Parathyroid adenoma (tissue), 2 donors: ENCODE data around the gene GAS6.
A peak's percentile ranks its signal among the peaks of the same experiment; 100 is the strongest.

Experiments used
- H2AFZ ChIP-seq: fragments of 300-600 bp; sonication (generic); one replicate; pipeline ENCODE4 v1.7.0; 2017; ENCODE audit warnings: antibody characterized with exemption, mild to moderate bottlenecking
- H3K27ac ChIP-seq: fragments of 300-600 bp; sonication (generic); one replicate; pipeline ENCODE4 v1.7.0; 2017
- H3K27me3 ChIP-seq: fragments of 300-600 bp; sonication (generic); one replicate; pipeline ENCODE4 v1.7.0; 2017; ENCODE audit warnings: low read length; ENCODE audit not compliant: control insufficient read depth, insufficient read depth
- H3K36me3 ChIP-seq: fragments of 300-600 bp; sonication (generic); one replicate; pipeline ENCODE4 v1.7.0; 2017; ENCODE audit warnings: low read length; ENCODE audit not compliant: control insufficient read depth, insufficient read depth
- H3K4me1 ChIP-seq: fragments of 300-600 bp; sonication (generic); one replicate; pipeline ENCODE4 v1.7.0; 2017; ENCODE audit warnings: control low read depth
- H3K4me2 ChIP-seq: fragments of 300-600 bp; sonication (generic); one replicate; pipeline ENCODE4 v1.7.0; 2017; ENCODE audit warnings: low read length
- H3K4me3 ChIP-seq: fragments of 300-600 bp; sonication (generic); one replicate; pipeline ENCODE4 v1.7.0; 2017; ENCODE audit warnings: low read depth, low read length
- H3K79me2 ChIP-seq: fragments of 300-600 bp; sonication (generic); one replicate; pipeline ENCODE4 v1.7.0; 2017; ENCODE audit warnings: control low read depth
- H3K9ac ChIP-seq: fragments of 300-600 bp; sonication (generic); one replicate; pipeline ENCODE4 v1.7.0; 2017; ENCODE audit warnings: mild to moderate bottlenecking
- H3K9me3 ChIP-seq: fragments of 300-600 bp; sonication (generic); one replicate; pipeline ENCODE4 v1.7.0; 2017; ENCODE audit warnings: low read length; ENCODE audit not compliant: control insufficient read depth
- TF ChIP-seq, protein P1 (sequence below): fragments of 300-600 bp; sonication (generic); IDR thresholded peaks from one replicate; pipeline ENCODE4 v1.7.0; 2017; ENCODE audit warnings: antibody characterized with exemption, mild to moderate bottlenecking
- donor health status: primary hyperparathyroidism.

The GAS6 gene

DNA sequence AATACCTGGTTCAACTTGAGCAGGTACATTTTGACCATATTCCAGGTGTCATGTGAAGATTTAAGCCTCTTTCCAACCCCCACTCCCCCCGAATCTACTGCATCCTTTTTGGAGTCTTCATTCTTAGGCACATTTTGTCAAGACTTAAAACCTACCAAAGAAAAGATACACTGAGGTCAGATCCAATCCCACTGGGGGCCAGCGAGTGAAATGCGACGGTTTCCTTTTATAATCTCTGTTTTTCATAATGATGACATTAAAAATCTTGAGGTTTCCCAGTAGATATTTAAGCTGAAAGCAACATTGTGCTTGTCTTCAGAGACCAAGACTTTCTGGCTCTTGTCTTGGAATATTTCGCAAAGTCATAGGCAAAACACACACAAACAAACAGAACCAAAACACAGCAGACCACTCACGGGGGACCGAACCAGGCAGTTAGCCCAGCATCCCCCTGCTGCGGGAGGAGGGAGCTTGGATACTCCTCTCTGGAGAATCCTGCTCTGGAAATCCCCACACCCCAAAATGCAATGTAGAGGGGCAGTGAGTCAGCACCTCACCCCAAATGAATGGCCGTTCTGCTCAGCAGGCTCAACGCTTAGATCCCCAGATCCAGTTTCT lies 506 bp upstream of the GAS6 start:
- Histone ChIP-seq H3K36me3 (no peaks in the 10 kb centered on the region), H3K27ac (peak overlapping the region; percentile 63), H3K27me3 (no peaks in the 10 kb centered on the region), H3K4me2 (peak overlapping the region; percentile 66), H3K79me2 (peaks cover 6% of the 10 kb centered on the region), H3K9ac (no peak overlapping the region), H3K9me3 (no peaks in the 10 kb centered on the region), H3K4me1 (no peaks in the 10 kb centered on the region), H3K4me3 (peak overlapping the region; percentile 58), H2AFZ (peak overlapping the region; percentile 45)
- TF ChIP-seq, protein P1, sequence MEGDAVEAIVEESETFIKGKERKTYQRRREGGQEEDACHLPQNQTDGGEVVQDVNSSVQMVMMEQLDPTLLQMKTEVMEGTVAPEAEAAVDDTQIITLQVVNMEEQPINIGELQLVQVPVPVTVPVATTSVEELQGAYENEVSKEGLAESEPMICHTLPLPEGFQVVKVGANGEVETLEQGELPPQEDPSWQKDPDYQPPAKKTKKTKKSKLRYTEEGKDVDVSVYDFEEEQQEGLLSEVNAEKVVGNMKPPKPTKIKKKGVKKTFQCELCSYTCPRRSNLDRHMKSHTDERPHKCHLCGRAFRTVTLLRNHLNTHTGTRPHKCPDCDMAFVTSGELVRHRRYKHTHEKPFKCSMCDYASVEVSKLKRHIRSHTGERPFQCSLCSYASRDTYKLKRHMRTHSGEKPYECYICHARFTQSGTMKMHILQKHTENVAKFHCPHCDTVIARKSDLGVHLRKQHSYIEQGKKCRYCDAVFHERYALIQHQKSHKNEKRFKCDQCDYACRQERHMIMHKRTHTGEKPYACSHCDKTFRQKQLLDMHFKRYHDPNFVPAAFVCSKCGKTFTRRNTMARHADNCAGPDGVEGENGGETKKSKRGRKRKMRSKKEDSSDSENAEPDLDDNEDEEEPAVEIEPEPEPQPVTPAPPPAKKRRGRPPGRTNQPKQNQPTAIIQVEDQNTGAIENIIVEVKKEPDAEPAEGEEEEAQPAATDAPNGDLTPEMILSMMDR = no peak

DNA sequence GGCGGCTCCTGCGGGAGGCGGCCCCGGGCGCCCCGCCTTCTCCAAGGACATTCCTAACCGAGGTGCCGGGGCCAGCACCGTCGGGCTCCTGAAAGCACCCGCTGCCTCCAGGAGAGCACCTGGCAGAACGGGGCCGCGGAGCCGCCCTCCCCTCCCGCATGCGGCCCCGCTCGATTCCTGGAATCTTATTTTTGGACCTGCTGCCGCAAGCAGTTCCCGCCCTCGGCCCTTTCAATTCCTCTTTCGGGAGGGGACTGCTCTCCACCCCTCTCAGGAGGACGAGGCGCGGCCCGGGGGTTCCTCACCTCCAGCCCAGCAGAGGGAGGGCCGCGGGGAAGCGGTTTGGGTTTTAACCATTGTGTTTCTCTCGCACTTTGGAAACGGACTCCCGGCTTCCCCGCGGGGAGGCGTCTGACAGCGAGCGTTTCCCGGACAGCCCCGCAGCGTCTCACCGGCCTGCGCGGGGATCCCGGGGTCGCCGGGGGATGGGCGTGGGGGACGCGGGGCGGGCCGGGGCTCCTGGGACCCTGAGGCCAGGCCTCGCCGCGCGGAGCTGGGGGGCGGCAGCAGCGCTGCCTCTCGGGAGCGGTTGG lies 849 bp downstream of the GAS6 start:
- Histone ChIP-seq H3K27me3 (no peaks in the 10 kb centered on the region), H3K4me3 (peak overlapping the region; percentile 67), H3K4me1 (no peaks in the 10 kb centered on the region), H3K9ac (peak overlapping the region; percentile 53), H3K36me3 (no peaks in the 10 kb centered on the region), H3K79me2 (peaks cover 17% of the 10 kb centered on the region), H3K9me3 (no peaks in the 10 kb centered on the region), H3K4me2 (peak overlapping the region; percentile 71), H2AFZ (peak overlapping the region; percentile 58), H3K27ac (peak overlapping the region; percentile 86)
- TF ChIP-seq, protein P1 = no peak

DNA sequence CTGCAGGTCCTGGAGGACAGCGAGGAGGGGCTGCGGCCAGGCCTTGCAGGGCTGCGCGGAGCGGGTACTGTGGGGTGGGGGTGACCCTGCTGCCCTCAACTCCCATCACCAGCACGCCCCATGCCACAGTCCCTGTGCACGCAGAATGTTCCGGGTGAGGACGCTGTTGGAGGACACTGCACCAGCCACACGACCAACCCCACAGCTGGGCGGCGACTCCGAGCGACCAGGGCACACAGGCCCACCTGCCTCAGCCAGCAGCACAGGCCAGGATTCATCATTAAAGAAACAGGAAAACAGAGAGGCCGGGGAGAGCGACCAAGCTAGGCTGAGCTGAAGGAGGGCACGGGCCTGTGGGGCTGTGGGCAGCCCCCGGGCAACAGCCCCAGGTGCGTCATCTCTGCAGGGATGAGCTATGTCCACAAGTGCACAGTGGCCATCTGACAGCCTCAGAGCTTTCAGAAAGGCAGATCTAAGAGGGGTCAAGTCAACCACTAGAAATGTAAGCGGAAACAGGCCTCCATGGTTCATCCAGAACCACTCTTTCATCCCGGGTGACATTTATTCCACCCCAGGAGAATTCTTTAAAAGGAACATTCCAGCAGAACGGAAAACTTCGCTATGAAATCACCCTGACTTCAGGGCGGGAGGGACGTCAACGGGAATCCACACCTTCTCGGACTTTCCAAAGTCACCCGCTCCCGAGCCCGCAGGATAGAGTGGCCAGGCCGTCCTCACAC lies 1.5 kb downstream of the GAS6 start:
- peak overlapping the region; percentile 86 for H3K27ac ChIP-seq
- H3K4me2 ChIP-seq = peak overlapping the region; percentile 71
- peak overlapping the region; percentile 67 for H3K4me3 ChIP-seq
- no peaks in the 10 kb centered on the region for H3K36me3 ChIP-seq
- no peaks in the 10 kb centered on the region for H3K4me1 ChIP-seq
- H3K27me3 ChIP-seq = no peaks in the 10 kb centered on the region
- H3K79me2 ChIP-seq = peaks cover 20% of the 10 kb centered on the region
- H3K9me3 ChIP-seq = no peaks in the 10 kb centered on the region
- TF ChIP-seq, protein P1 = no peak
- H2AFZ ChIP-seq = peak overlapping the region; percentile 58
- H3K9ac ChIP-seq = no peak overlapping the region

DNA sequence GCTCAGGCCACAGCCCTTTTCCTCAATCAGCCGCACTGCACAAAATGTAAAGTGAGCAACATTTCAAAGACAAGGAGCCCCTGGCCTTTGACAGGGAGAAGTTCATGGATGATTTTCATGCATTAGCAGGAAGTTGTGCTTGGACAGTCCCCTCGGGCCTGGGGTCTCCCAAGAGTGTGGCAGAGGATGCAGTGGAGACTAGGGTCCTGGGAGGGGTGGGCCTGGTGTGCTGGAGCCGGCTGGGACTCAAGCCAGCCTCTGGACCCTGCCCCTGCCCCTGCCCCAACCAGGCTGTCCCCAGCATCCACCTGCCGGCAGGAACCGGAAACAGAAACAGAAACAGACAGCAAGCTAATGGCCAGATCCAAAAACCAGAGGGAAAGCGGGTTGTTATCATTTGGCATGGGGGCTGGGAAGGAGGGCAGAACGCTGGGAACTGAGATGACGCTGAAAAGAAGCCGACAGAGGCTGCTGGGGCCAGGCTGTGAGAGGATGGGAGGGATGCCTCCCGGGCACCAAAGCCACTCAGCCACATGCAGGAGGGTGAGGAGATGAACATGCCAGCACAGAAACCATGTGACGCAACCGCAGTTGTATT lies 2.3 kb downstream of the GAS6 start:
- H2AFZ ChIP-seq = no peak overlapping the region
- H3K27ac ChIP-seq = no peak overlapping the region
- no peaks in the 10 kb centered on the region for H3K9me3 ChIP-seq
- no peaks in the 10 kb centered on the region for H3K4me1 ChIP-seq
- no peaks in the 10 kb centered on the region for H3K27me3 ChIP-seq
- no peak overlapping the region for H3K9ac ChIP-seq
- H3K36me3 ChIP-seq = no peaks in the 10 kb centered on the region
- H3K79me2 ChIP-seq = peaks cover 20% of the 10 kb centered on the region
- TF ChIP-seq, protein P1 = no peak
- no peak overlapping the region for H3K4me3 ChIP-seq
- H3K4me2 ChIP-seq = no peak overlapping the region
